HG03571 (cell line): ENCODE measurements around the gene ZBTB33.

Experiments
- ATAC-seq: cut with Tn5 transposase; IDR thresholded peaks from one replicate; pipeline ENCODE4 v1.9.1; 2021; ENCODE audit not compliant: unreplicated experiment

The ZBTB33 gene

GRCh38 chrX:120262859-120263708 is 12.5 kb downstream of the ZBTB33 start:
- ATAC-seq: no peak

DNA sequence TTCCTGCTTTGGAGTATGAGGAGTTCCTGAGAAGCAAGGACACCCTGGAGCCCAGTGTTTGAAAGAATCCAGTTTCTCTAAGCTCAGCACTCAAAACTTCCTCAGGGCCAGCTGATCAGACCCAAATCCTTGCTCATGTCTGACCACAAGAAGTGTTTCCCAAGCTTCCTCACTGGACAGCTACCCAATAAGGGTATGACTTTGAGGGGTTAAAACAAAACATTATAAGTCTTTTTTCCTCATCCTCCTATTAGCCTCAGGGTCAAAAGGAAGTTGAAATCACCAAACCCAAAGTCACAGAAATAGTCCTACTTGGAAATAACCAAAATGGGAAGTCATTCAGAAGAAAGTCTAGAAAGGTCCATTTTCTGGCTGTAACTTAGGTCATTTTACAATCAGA is 13.7 kb downstream of the ZBTB33 start:
- no peak for ATAC-seq

DNA sequence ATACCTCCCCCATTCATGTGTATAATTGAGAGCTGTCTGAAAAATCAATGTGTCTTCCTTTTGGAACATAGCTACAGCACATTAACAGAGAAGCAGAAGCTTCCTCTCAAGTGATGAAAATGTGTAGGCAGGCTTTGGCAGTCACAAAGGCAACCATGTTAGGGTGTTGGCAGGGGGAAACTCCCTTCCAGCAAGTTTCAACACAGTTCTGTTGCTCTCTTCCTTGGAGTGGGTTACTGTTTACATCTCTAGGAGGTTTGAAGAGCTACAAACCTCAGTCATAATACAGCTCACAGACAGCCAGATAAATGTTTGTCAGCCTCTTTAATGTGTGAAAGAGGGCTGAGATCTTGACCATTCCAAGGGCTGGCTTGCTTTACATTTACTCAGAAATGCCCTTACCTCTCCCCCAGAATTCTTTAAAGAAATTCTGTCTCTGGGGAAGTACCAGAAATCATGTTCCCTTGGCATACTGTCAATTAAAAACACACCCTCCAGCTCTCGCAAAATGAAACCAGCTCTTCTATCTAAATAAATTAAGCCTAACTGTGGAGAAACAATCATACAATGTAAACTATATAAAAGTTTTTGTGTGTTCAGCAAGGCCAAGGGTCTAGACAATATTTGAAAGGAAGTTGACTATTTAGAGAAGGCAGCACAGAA is 18.9 kb downstream of the ZBTB33 start:
- ATAC-seq: no peak

GRCh38 chrX:120270567-120270966 is 20.0 kb downstream of the ZBTB33 start:
- no peak for ATAC-seq

- ATAC-seq: no peak
Observed at GRCh38 chrX:120271218-120271617, 20.6 kb downstream of the ZBTB33 start.

DNA sequence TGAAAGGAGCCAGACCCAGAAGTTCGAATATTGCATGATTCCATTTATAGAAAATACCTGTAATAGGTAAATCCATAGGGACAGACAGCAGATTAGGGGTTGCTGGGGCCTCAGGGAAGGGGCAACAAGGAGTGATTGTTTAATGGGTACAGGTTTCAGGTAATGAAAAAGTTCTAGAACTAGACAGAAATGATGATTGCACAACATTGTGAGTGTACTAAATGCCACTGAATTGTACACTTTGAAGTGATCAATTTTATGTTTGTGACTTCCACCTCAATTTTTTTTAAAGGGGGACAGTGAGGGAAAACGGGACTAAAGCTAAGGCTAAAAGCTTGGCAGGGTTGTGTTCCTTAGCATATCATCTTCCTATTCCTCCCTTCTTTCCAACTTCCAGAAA is 23.5 kb downstream of the ZBTB33 start:
- ATAC-seq: no peak

DNA sequence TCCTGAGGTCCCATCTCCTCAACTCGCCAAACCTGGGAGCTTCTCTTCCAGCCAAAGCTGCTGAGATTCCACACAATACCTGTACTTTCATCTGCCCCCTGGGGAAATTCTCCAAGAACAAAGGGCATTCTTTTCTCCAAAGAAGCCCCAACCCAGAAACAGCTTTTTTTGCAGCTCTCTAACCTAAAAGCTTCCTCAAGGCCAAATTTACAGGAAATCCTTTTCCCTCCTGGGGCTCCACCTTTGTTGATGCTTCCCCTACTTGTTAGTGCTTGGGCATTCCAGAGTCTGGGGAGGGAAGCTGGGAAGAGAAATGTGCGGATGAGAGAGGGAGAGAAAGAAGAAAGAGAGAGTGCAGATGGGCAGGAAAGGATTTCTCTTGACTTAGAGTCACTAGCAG is 24.3 kb downstream of the ZBTB33 start:
- ATAC-seq: no peak

- ATAC-seq: no peak
Observed at GRCh38 chrX:120281021-120281624, 30.5 kb downstream of the ZBTB33 start.

GRCh38 chrX:120281761-120282160 is 31.1 kb downstream of the ZBTB33 start:
- no peak for ATAC-seq

DNA sequence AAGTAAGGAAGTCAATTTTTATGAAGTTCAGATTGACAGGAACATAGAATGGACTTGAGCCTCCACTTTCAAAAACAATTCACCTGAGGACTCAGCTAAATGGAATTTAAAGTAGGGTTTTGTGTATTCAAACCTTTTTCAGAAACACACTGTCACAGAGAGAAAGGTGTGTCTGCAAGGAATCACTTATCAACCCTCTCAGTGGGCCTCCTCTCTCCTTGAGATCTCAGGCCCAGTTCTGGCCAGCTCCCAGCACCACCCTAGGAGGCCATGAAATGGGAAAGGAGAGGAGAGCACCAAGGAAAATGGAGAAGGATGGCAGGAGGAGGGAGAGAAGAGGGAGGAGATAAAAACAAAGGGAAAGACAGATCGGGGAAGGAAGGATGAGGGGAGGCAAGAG is 32.1 kb downstream of the ZBTB33 start:
- no peak for ATAC-seq

GRCh38 chrX:120286733-120287512 is 36.3 kb downstream of the ZBTB33 start:
- ATAC-seq: peak; percentile 35

DNA sequence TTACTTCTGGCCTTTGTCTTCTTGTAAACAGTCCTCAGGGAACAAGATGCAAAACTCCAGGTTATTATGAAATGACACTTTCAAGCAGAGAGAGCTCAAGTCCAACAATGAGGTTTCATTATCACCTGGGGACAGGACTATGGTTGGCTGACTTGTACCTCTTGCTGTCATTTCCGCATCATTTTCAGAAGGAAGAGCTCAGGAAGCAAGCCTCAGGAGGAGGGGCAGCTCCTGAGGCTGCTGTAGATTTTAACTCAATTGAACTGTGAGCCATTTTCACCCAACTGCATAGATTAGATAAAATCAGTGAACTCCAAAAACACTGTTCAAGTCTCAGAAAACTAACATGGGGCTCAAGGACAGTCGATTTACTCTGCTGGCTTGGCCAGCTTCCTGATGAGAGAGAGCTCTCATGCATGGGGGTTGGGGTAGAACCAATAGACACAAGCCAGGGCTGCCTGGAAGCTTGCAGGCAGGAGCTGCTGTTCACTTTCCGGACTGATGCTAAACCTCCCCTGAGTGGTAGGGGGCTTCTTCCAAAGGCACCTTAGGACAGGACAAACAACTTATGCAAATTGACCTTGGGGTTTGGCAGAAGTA is 37.0 kb downstream of the ZBTB33 start:
- ATAC-seq: peak; percentile 87

GRCh38 chrX:120290107-120290506 is 39.5 kb downstream of the ZBTB33 start:
- ATAC-seq: no peak

DNA sequence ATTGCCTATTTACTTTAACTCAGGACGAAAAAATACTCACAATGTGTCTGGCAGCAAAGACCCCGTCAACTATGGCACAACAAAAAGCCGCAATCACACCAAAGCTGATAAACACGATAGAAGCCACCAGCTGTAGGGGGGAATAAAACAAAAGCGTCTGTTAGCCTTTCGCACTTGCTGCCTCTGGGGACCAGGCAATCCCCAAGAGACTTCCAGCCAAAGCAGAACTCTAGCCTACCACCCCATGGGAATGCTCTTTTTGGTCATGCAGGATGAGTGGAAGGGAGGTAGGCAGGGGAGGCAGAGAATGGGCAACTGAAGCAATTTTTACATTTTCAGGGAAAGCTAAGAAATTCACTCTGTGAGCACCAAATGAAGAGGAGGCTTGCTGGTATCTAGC is 40.6 kb downstream of the ZBTB33 start:
- ATAC-seq: no peak

- no peak for ATAC-seq
Observed at GRCh38 chrX:120293015-120293414, 42.4 kb downstream of the ZBTB33 start.

DNA sequence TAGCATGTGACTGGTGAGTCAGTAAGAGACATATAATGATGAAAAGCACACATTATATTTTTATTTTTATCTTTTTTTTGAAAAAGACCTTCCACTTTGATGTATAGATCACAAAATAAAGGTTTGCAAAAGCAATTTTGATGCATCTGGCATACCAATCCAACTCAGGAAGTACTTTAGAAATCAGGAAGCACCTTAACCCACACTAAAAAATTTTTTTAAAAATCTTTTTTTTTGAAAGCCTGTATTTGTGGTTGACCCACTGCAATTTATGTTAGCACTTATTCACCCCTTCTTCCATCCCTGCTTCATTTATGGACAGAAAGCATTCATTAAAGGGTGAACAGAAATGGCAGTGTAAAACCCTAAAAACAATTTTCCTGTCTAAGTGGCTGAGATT is 44.0 kb downstream of the ZBTB33 start:
- ATAC-seq: no peak

DNA sequence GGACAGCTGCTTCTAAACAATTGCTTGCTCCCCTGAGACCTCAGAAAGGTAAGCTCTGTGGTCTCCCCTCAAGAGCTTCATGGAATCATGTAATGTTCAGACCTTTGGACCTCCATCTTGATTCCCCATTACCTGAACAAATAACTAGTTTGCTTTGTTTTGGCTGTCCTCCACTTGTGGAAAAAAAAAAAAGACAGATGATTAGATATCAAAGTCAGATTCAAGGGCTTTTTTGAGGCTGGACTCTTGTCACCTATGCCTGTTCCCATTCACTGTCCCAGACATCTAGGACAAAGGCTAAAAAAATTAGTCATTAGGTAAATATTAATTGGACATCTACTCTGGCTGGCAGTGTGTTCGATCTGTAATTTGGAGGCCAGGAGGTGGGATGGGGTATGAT is 47.3 kb downstream of the ZBTB33 start:
- no peak for ATAC-seq

DNA sequence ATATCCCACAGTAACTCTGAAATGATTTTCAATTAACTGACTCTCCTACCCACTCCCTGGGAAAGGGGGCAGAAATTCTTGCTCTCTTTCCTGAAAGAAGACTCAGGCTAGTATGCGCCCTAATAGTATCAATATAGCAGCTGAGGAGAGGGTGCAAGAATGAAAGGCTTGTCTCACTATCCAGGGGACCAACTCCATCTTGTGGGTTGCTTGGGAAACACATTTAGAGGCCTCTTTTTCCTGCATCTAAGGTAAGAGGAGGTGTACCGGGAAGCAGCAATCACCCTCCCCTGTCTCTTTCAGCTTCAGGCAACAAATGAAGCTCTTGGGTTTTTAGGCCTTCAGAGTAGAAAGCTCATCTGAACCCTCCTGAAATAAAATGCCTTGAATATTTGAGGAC is 49.3 kb downstream of the ZBTB33 start:
- ATAC-seq: no peak

- no peak for ATAC-seq
Observed at GRCh38 chrX:120301497-120301896, 50.9 kb downstream of the ZBTB33 start.

DNA sequence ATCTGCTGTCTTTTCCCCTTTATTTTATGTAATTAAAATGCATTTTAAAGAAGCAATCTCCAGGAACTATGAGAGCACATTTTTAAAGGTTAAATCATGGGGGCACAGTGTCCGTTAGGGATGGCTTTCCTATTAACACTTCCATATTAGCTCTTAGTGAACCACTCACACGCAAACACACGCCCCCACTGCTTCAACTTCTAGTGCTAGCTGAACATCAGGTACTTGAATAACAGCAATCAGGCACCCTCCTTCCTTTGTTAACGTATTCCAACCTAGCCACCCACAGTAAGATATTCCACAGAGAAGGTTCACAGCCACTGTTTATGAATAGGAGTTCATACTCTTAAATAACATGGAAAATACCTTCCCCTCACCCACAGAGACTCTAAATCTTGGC is 51.3 kb downstream of the ZBTB33 start:
- peak; percentile 6 for ATAC-seq

- ATAC-seq: peak; percentile 89
Observed at GRCh38 chrX:120302434-120302833, 51.8 kb downstream of the ZBTB33 start.
